ENCODE measurements around the gene RPRML.

The RPRML gene

GRCh38 chr17:46950997-46951621 lies 27.9 kb downstream of the RPRML start:
- no peak for DNase-seq (ENCODE audit: low read depth, low spot score)
- TF ChIP-seq CTCF (IDR thresholded peaks at IDR 0.05; ENCODE audit: insufficient read depth, low read length, missing control alignments) = no peak
- no peak overlapping the region for H3K4me3 ChIP-seq (ENCODE audit: low read depth, low read length)
- ChIA-PET POLR2A (no interaction called here), CTCF (interaction anchor here (0.7 to 3.4 kb wide), 4 partner anchors 9 to 109 kb away, joined by 3 to 38 read pairs (median 10); no protein-coding TSS in a partner anchor)

- no peak for DNase-seq (ENCODE audit: low read depth, low spot score)
- H3K4me3 ChIP-seq (ENCODE audit: low read depth, low read length) = no peak overlapping the region
- no peak for TF ChIP-seq CTCF (IDR thresholded peaks at IDR 0.05; ENCODE audit: insufficient read depth, low read length, missing control alignments)
- ChIA-PET CTCF (interaction anchor here (1.3 to 3.4 kb wide), 4 partner anchors 8 to 109 kb away, joined by 3 to 38 read pairs (median 10); no protein-coding TSS in a partner anchor), POLR2A (no interaction called here)
Measured at GRCh38 chr17:46950342-46950996, 28.6 kb downstream of the RPRML start.

GRCh38 chr17:46949291-46950174 lies 29.5 kb downstream of the RPRML start:
- POLR2A ChIA-PET = no interaction called here
- no peak overlapping the region for H3K4me3 ChIP-seq (ENCODE audit: low read depth, low read length)
- no peak for DNase-seq (ENCODE audit: low read depth, low spot score)
- CTCF ChIA-PET = interaction anchor here (0.8 to 3.4 kb wide), 5 partner anchors 7 to 108 kb away, joined by 3 to 38 read pairs (median 5); no protein-coding TSS in a partner anchor
- TF ChIP-seq CTCF (IDR thresholded peaks at IDR 0.05; ENCODE audit: insufficient read depth, low read length, missing control alignments) = no peak

GRCh38 chr17:46948544-46948943 lies 30.5 kb downstream of the RPRML start:
- CTCF ChIA-PET = interaction anchor here (0.9 kb wide), 1 partner anchor 28 kb away, joined by 3 read pairs; no protein-coding TSS in a partner anchor

GRCh38 chr17:46947216-46947615 lies 31.8 kb downstream of the RPRML start:
- CTCF ChIA-PET = interaction anchor here (1.2 kb wide), 1 partner anchor 53 kb away, joined by 4 read pairs; no protein-coding TSS in a partner anchor
- POLR2A ChIA-PET = no interaction called here
- no peak for DNase-seq (ENCODE audit: low read depth, low spot score)
- TF ChIP-seq CTCF (IDR thresholded peaks at IDR 0.05; ENCODE audit: insufficient read depth, low read length, missing control alignments) = no peak
- H3K4me3 ChIP-seq (ENCODE audit: low read depth, low read length) = no peak overlapping the region

More at GRCh38 chr17:46948544-46948943, 30.5 kb downstream of the RPRML start:
- no peak overlapping the region for H3K4me3 ChIP-seq (ENCODE audit: low read depth, low read length)
- POLR2A ChIA-PET = no interaction called here
- no peak for TF ChIP-seq CTCF (IDR thresholded peaks at IDR 0.05; ENCODE audit: insufficient read depth, low read length, missing control alignments)
- no peak for DNase-seq (ENCODE audit: low read depth, low spot score)

All from AG04449 (cell line).